GM18517 (cell line): ENCODE results near the gene GPR108.
"Not testable (repeated sequence)": the region's sequence is repeated elsewhere in the genome, so short reads cannot be mapped to it uniquely, and the experiment has no call there.

Experiments used
- ATAC-seq: cut with Tn5 transposase; IDR thresholded peaks from one replicate; pipeline ENCODE4 v1.9.1; 2021; ENCODE audit warnings: mild to moderate bottlenecking, moderate library complexity; ENCODE audit not compliant: unreplicated experiment

The GPR108 gene

GRCh38 chr19:6737284-6737872 is at the start of gene GPR108:
GPR108 (minus strand) TSS chr19:6737580; CDS start chr19:6737576, 4 bp downstream.
- ATAC-seq = peak; percentile 74

- no peak for ATAC-seq
Observed at GRCh38 chr19:6779206-6779605, 41.8 kb upstream of the GPR108 start.

GRCh38 chr19:6778386-6778785 is 41.0 kb upstream of the GPR108 start:
- ATAC-seq = no peak

GRCh38 chr19:6777434-6777833 is 40.1 kb upstream of the GPR108 start:
- ATAC-seq = no peak

GRCh38 chr19:6776999-6777398 is 39.6 kb upstream of the GPR108 start:
- no peak for ATAC-seq

- not testable (repeated sequence) for ATAC-seq
Observed at GRCh38 chr19:6776045-6776444, 38.7 kb upstream of the GPR108 start.

- no peak for ATAC-seq
Observed at GRCh38 chr19:6774821-6775707, 37.7 kb upstream of the GPR108 start.

- ATAC-seq = no peak
Observed at GRCh38 chr19:6773323-6773931, 36.0 kb upstream of the GPR108 start.

GRCh38 chr19:6772866-6773322 is 35.5 kb upstream of the GPR108 start:
- no peak for ATAC-seq

- no peak for ATAC-seq
Observed at GRCh38 chr19:6772028-6772865, 34.9 kb upstream of the GPR108 start, which contains the start of gene VAV1. VAV1 (plus strand) TSS chr19:6772708; CDS start chr19:6772808, 100 bp downstream.

GRCh38 chr19:6771648-6772027 is 34.3 kb upstream of the GPR108 start:
- ATAC-seq = not testable (repeated sequence)

- no peak for ATAC-seq
Observed at GRCh38 chr19:6769006-6769619, 31.7 kb upstream of the GPR108 start.

GRCh38 chr19:6768236-6768785 is 30.9 kb upstream of the GPR108 start:
- no peak for ATAC-seq

- peak; percentile 75 for ATAC-seq
Observed at GRCh38 chr19:6767357-6768235, 30.2 kb upstream of the GPR108 start, which contains the start of gene SH2D3A. SH2D3A (minus strand) TSS chr19:6767435; CDS start chr19:6763748, 3,687 bp downstream.

GRCh38 chr19:6767081-6767356 is 29.6 kb upstream of the GPR108 start:
- no peak for ATAC-seq

GRCh38 chr19:6766357-6767080 is 29.1 kb upstream of the GPR108 start:
- no peak for ATAC-seq

GRCh38 chr19:6765738-6766356 is 28.5 kb upstream of the GPR108 start:
- ATAC-seq = no peak

- ATAC-seq = not testable (repeated sequence)
Observed at GRCh38 chr19:6762253-6762797, 24.9 kb upstream of the GPR108 start.
